ENCODE measurements around the gene EXOSC6.
"Not testable (repeated sequence)": the region's sequence is repeated elsewhere in the genome, so short reads cannot be mapped to it uniquely, and the experiment has no call there.

Gene EXOSC6

DNA sequence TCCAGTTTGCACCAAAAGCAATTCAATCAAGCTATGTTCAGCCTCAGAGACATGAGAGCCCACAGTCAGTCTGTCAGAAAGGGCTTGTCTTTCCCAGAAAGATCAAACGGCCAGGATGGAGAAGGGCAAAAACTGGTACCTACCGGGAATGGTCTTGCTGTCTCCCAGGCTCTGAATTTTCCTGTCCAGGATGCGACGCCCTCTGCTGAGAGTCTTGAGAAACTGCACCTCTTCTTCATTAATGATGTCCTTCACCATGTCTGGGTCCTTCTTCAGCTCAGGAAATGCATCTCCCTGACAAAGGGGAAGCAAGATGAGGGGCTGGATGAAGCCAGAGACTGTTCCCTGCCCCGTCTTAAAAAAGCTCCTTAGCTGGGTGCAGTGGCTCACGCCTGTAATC, 15.8 kb upstream of the EXOSC6 start:
- peak; percentile 91 for ATAC-seq

DNA sequence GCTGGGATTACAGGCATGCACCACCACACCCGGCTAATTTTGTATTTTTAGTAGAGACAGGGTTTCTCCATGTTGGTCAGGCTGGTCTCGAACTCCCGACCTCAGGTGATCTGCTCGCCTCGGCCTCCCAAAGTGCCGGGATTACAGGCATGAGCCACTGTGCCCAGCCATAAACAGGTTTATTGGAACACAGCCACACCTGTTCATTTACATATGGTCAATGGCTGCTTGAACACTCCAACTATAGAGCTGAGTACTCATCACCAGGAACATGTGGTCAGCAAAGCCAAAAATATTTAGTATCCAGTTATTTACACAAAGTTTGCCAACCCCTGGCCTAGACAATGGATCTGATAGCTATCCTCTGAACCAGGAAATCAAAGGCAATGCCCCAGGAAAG, 8.2 kb upstream of the EXOSC6 start:
- not testable (repeated sequence) for ATAC-seq

More for the DNA sequence above, 15.8 kb upstream of the EXOSC6 start:
- TF ChIP-seq OSR1 (CRISPR knock-in tag; IDR thresholded peaks at IDR 0.05), result no peak
- no peak for TF ChIP-seq ZNF565 (CRISPR knock-in tag; conservative IDR thresholded peaks at IDR 0.05; ENCODE audit: low read depth)
- TF ChIP-seq TCF4 (CRISPR knock-in tag; IDR thresholded peaks at IDR 0.05; ENCODE audit: borderline replicate concordance), result no peak
- TF ChIP-seq, protein P1, sequence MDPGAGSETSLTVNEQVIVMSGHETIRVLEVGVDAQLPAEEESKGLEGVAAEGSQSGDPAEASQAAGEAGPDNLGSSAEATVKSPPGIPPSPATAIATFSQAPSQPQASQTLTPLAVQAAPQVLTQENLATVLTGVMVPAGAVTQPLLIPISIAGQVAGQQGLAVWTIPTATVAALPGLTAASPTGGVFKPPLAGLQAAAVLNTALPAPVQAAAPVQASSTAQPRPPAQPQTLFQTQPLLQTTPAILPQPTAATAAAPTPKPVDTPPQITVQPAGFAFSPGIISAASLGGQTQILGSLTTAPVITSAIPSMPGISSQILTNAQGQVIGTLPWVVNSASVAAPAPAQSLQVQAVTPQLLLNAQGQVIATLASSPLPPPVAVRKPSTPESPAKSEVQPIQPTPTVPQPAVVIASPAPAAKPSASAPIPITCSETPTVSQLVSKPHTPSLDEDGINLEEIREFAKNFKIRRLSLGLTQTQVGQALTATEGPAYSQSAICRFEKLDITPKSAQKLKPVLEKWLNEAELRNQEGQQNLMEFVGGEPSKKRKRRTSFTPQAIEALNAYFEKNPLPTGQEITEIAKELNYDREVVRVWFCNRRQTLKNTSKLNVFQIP (CRISPR knock-in tag; IDR thresholded peaks at IDR 0.05; ENCODE audit: borderline replicate concordance, low read depth), result no peak
- TF ChIP-seq ESRRG (CRISPR knock-in tag; IDR thresholded peaks at IDR 0.05), result no peak

DNA sequence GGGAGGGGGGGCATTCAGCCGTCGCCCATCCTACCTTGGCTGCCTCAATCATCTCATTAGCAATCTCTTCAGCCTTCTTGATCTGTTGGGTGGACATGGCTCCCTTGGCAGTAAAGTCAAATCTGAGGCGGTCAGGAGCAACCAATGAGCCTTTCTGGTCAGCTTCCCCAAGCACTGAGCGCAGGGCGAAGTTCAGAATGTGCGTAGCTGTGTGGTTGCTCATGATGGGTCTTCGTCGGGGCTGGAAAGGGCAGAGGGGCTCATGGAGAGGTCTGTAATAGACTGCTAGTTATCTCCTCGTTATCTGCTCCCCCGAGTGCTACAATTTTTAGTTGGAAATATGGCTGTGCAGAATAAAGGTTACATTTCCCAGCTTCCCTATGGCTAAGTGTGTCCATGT, 7.2 kb upstream of the EXOSC6 start:
- ATAC-seq, result no peak
- TF ChIP-seq ZFP3 (CRISPR knock-in tag; IDR thresholded peaks at IDR 0.05) (no peak), ARNTL (CRISPR knock-in tag; IDR thresholded peaks at IDR 0.05; ENCODE audit: borderline replicate concordance, low read depth) (no peak), OSR1 (CRISPR knock-in tag; IDR thresholded peaks at IDR 0.05) (no peak)
- TF ChIP-seq, protein P2, sequence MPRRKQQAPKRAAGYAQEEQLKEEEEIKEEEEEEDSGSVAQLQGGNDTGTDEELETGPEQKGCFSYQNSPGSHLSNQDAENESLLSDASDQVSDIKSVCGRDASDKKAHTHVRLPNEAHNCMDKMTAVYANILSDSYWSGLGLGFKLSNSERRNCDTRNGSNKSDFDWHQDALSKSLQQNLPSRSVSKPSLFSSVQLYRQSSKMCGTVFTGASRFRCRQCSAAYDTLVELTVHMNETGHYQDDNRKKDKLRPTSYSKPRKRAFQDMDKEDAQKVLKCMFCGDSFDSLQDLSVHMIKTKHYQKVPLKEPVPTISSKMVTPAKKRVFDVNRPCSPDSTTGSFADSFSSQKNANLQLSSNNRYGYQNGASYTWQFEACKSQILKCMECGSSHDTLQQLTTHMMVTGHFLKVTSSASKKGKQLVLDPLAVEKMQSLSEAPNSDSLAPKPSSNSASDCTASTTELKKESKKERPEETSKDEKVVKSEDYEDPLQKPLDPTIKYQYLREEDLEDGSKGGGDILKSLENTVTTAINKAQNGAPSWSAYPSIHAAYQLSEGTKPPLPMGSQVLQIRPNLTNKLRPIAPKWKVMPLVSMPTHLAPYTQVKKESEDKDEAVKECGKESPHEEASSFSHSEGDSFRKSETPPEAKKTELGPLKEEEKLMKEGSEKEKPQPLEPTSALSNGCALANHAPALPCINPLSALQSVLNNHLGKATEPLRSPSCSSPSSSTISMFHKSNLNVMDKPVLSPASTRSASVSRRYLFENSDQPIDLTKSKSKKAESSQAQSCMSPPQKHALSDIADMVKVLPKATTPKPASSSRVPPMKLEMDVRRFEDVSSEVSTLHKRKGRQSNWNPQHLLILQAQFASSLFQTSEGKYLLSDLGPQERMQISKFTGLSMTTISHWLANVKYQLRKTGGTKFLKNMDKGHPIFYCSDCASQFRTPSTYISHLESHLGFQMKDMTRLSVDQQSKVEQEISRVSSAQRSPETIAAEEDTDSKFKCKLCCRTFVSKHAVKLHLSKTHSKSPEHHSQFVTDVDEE (CRISPR knock-in tag; IDR thresholded peaks at IDR 0.05), result no peak

DNA sequence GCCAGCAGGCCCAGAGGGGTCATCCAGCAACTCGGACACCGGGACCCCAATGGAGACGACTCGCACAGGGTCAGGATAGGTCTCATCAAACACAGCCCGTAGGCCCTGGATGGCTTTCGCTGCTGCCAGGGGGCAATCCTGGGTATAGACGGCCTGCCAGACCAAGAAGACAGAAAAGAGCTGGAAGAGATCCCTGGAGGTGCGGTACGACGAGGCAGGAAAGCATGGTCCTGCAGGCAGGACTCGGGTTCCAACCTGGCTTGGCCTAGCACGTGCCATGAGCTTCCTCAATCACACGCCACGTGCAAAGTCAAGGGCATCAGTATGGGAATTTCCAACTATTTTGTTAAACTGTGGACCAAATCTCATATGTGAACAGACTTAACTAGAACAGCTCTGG, 6.3 kb upstream of the EXOSC6 start:
- no peak for ATAC-seq
- TF ChIP-seq, protein P2 (CRISPR knock-in tag; IDR thresholded peaks at IDR 0.05), result no peak
- TF ChIP-seq ZNF70 (CRISPR knock-in tag; IDR thresholded peaks at IDR 0.05) (no peak), SNAI2 (CRISPR knock-in tag; IDR thresholded peaks at IDR 0.05) (no peak), TOX (CRISPR knock-in tag; IDR thresholded peaks at IDR 0.05; ENCODE audit: borderline replicate concordance) (no peak), RARB (CRISPR knock-in tag; IDR thresholded peaks at IDR 0.05) (no peak), ZFP3 (CRISPR knock-in tag; IDR thresholded peaks at IDR 0.05) (no peak), ZC3H10 (CRISPR knock-in tag; IDR thresholded peaks at IDR 0.05) (no peak)
- TF ChIP-seq, protein P3, sequence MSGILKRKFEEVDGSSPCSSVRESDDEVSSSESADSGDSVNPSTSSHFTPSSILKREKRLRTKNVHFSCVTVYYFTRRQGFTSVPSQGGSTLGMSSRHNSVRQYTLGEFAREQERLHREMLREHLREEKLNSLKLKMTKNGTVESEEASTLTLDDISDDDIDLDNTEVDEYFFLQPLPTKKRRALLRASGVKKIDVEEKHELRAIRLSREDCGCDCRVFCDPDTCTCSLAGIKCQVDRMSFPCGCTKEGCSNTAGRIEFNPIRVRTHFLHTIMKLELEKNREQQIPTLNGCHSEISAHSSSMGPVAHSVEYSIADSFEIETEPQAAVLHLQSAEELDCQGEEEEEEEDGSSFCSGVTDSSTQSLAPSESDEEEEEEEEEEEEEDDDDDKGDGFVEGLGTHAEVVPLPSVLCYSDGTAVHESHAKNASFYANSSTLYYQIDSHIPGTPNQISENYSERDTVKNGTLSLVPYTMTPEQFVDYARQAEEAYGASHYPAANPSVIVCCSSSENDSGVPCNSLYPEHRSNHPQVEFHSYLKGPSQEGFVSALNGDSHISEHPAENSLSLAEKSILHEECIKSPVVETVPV (CRISPR knock-in tag; IDR thresholded peaks at IDR 0.05), result no peak
- TF ChIP-seq, protein P4, sequence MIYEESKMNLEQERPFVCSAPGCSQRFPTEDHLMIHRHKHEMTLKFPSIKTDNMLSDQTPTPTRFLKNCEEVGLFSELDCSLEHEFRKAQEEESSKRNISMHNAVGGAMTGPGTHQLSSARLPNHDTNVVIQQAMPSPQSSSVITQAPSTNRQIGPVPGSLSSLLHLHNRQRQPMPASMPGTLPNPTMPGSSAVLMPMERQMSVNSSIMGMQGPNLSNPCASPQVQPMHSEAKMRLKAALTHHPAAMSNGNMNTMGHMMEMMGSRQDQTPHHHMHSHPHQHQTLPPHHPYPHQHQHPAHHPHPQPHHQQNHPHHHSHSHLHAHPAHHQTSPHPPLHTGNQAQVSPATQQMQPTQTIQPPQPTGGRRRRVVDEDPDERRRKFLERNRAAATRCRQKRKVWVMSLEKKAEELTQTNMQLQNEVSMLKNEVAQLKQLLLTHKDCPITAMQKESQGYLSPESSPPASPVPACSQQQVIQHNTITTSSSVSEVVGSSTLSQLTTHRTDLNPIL (CRISPR knock-in tag; IDR thresholded peaks at IDR 0.05; ENCODE audit: low read depth), result no peak
- TF ChIP-seq, protein P1 (CRISPR knock-in tag; IDR thresholded peaks at IDR 0.05; ENCODE audit: borderline replicate concordance, low read depth), result no peak
